Small intestine (tissue), 7 donors: ENCODE data around the gene POLK. TPM values are rescaled to one million over a fixed set of nuclear protein-coding genes. Genes with fewer than 3 reads are reported as not detected.
"Not testable (repeated sequence)": the region's sequence is repeated elsewhere in the genome, so short reads cannot be mapped to it uniquely, and the experiment has no call there.

Source experiments
- DNase-seq, 2 donors: peaks; one replicate each; pipeline versions ENCODE4 v3.0.0 to v3.0.0-alpha.2; 2013
- FAIRE-seq: peaks from 2 replicates; lab custom pipeline; 2012; peaks lifted over from hg19 to GRCh38; lab: Jason Lieb, UNC
- H3K27ac ChIP-seq, 3 donors: one replicate each; pipeline ENCODE4 v1.5.1; 2013; ENCODE audit warnings: low read length in 2 of 3, mild to moderate bottlenecking in 2 of 3, control low read depth in 1 of 3, inconsistent platforms in 1 of 3, low read depth in 1 of 3, moderate library complexity in 1 of 3
- H3K27me3 ChIP-seq, 3 donors: one replicate each; pipeline ENCODE4 v1.6.1; 2013; ENCODE audit warnings: low read length in 3 of 3, inconsistent platforms in 1 of 3; ENCODE audit not compliant: control insufficient read depth in 3 of 3, insufficient read depth in 3 of 3
- H3K36me3 ChIP-seq, 3 donors: one replicate each; pipeline ENCODE4 v1.6.1; 2013; ENCODE audit warnings: low read length in 3 of 3, inconsistent platforms in 1 of 3, low read depth in 1 of 3, mild to moderate bottlenecking in 1 of 3, moderate library complexity in 1 of 3; ENCODE audit not compliant: control insufficient read depth in 3 of 3, insufficient read depth in 2 of 3
- H3K4me1 ChIP-seq, 3 donors: one replicate each; pipeline ENCODE4 v1.6.1; 2013; ENCODE audit warnings: low read length in 2 of 3, inconsistent platforms in 1 of 3, low read depth in 1 of 3, mild to moderate bottlenecking in 1 of 3, moderate library complexity in 1 of 3; ENCODE audit not compliant: control insufficient read depth in 3 of 3, insufficient read depth in 2 of 3
- H3K4me3 ChIP-seq, 3 donors: one replicate each; pipeline ENCODE4 v1.5.1; 2013; ENCODE audit warnings: low read length in 3 of 3, control low read depth in 1 of 3, inconsistent platforms in 1 of 3, low read depth in 1 of 3, mild to moderate bottlenecking in 1 of 3, moderate library complexity in 1 of 3
- H3K9me3 ChIP-seq, 2 donors: one replicate each; pipeline ENCODE4 v1.6.1; 2013; ENCODE audit warnings: low read depth in 1 of 2, low read length in 1 of 2; ENCODE audit not compliant: control insufficient read depth in 2 of 2, insufficient read depth in 1 of 2
- WGBS, 3 donors: extraction: QIAGEN DNeasy Blood & Tissue Kit; methylation state at CpG; one replicate each; pipeline ENCODE4 v1.1.7; 2013; 5-methylcytosine and 5-hydroxymethylcytosine counted together
- polyA plus RNA-seq, 4 donors: library from polyadenylated mRNA; stranded (reverse) in 3 of 4; unstranded in 1 of 4; fragments of 200-250 nt in 3 of 4; fragments of 120-200 nt in 1 of 4; gene quantifications; one replicate each; pipeline versions ENCODE4 v1.2.1 to v1.2.3, GENCODE V29; 2013
- donor health status: healthy with polysubstance abuse.
- donor health status: control.
- donor health status: control.
- donor health status: Bipolar disorder and iron deficiency.
- donor health status: healthy.

Gene POLK
- polyA plus RNA-seq, 4 donors: 3.2 to 14.4 (median 4.6) TPM

DNA sequence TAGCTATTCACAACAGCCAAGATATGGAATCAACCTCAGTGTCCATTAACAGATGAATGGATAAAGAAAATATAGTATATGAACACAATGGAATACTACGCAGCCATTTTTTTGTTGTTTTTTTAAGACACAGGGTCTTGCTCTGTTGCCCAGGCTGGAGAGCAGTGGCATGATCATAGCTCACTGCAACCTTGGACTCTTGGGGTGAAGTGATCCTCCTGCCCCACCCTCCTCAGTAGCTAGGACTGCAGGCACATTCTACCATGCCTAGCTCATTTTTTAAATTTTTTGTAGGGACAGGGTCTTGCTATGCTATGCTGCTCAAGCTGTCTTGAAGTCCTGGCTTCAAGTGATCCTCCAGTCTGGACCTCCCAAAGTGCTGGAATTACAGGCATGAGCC lies 38.7 kb upstream of the POLK start:
- H3K27me3 ChIP-seq: no peaks in the 10 kb centered on the region
- DNase-seq: peak; percentile 5 to 66
- WGBS, 3 donors: 94 to 100% (median 98%) methylated on average over 1 of the region's 1 CpG
- no peak for FAIRE-seq
- H3K4me3 ChIP-seq: no peak overlapping the region
- H3K36me3 ChIP-seq: peaks cover 0 to 5% (median 1%) of the 10 kb centered on the region in 3 donors
- peaks cover 0 to 17% of the 10 kb centered on the region in 2 donors for H3K9me3 ChIP-seq
- peaks cover 2 to 5% (median 3%) of the 10 kb centered on the region in 3 donors for H3K4me1 ChIP-seq
- H3K27ac ChIP-seq: peak overlapping the region in 1 of 3 donors; percentile 26

DNA sequence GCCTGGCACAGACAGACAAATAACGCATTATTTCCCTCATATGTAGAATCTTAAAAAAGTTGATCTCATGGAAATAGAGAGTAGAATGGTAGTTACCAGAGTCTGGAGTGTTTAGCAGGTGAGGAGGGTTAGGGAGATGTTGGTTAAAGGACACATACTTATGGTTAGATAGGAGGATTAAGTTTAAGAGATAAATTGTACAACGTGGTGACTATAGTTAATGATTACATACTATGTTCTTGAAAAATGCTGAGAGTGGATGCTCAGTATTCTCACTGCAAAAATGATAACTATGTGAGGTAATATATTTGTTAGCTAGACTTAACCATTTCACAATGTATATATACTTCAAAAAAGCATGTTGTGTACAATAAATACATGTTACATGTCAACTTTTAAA lies 38.2 kb upstream of the POLK start:
- FAIRE-seq: peak; percentile 51
- Histone ChIP-seq H3K36me3 (peaks cover 0 to 4% (median 1%) of the 10 kb centered on the region in 3 donors), H3K27me3 (no peaks in the 10 kb centered on the region), H3K9me3 (peaks cover 0 to 12% of the 10 kb centered on the region in 2 donors), H3K4me1 (peaks cover 2 to 5% (median 3%) of the 10 kb centered on the region in 3 donors), H3K4me3 (no peak overlapping the region), H3K27ac (peak overlapping the region in 1 of 3 donors; percentile 26)
- peak; percentile 33 to 37 for DNase-seq
- 50 to 76% (median 58%) methylated on average over 2 of the region's 2 CpGs for whole genome bisulfite sequencing, 3 donors

- peaks cover 0 to 3% (median 1%) of the 10 kb centered on the region in 3 donors for H3K36me3 ChIP-seq
- H3K9me3 ChIP-seq: peaks cover 0 to 9% of the 10 kb centered on the region in 2 donors
- no peaks in the 10 kb centered on the region for H3K27me3 ChIP-seq
- DNase-seq (no peak), FAIRE-seq (no peak)
- no peak overlapping the region for H3K4me3 ChIP-seq
- 89 to 92% (median 91%) methylated on average over 4 of the region's 4 CpGs for WGBS, 3 donors
- H3K4me1 ChIP-seq: peaks cover 2 to 5% (median 3%) of the 10 kb centered on the region in 3 donors
- no peak overlapping the region for H3K27ac ChIP-seq
Observed at GRCh38 chr5:75475364-75475763, 36.3 kb upstream of the POLK start.

DNA sequence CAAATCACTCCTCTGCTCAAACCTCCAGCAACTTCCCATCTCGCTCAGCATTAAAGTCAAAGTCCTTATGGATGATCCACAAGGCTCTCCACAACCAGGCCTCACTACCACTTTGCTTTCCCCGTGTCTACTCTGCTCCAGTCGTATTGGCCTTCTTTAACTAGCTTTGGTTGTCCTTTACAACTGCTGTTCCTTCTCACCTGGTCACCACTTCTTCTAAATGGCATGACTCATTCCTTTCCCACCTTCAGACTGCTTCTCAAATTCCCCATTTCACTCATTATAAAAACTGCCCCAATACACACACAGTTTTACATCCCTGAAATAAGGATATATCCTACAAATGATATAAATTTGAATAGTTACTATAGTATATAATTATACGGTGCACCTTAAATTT lies 30.7 kb upstream of the POLK start:
- FAIRE-seq (no peak), DNase-seq (no peak)
- Histone ChIP-seq H3K36me3 (peaks cover 0 to 9% (median 0%) of the 10 kb centered on the region in 3 donors), H3K27ac (no peak overlapping the region), H3K27me3 (no peaks in the 10 kb centered on the region), H3K4me1 (peaks cover 0 to 3% (median 0%) of the 10 kb centered on the region in 3 donors), H3K9me3 (peaks cover 0 to 7% of the 10 kb centered on the region in 2 donors), H3K4me3 (no peak overlapping the region)
- 93 to 95% (median 95%) methylated on average over 4 of the region's 4 CpGs for WGBS, 3 donors

DNA sequence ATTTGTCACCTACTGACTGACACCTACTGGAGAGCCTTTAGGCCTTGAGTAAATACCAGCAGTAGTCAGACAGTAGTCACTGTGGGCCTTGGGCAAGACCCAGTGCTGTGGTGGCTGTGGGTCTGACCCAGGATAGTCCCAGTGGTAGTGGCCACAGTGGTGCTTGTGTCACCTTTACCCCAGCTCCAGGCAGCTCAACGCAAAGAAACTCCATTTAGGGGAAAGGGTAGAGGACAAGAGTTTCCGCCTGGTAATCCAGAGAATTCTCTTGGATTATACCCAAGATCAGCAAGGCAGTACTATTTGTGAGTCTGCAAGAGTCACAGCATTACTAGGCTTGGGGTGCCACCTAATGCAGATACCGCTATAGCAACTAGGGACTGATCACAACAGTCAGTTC lies 29.2 kb upstream of the POLK start:
- H3K4me3 ChIP-seq: no peak overlapping the region
- peaks cover 0 to 7% of the 10 kb centered on the region in 2 donors for H3K9me3 ChIP-seq
- H3K4me1 ChIP-seq: no peaks in the 10 kb centered on the region
- no peak overlapping the region for H3K27ac ChIP-seq
- FAIRE-seq: no peak
- 93 to 96% (median 93%) methylated on average over 3 of the region's 3 CpGs for WGBS, 3 donors
- H3K36me3 ChIP-seq: peaks cover 0 to 9% (median 0%) of the 10 kb centered on the region in 3 donors
- DNase-seq: no peak
- H3K27me3 ChIP-seq: no peaks in the 10 kb centered on the region

DNA sequence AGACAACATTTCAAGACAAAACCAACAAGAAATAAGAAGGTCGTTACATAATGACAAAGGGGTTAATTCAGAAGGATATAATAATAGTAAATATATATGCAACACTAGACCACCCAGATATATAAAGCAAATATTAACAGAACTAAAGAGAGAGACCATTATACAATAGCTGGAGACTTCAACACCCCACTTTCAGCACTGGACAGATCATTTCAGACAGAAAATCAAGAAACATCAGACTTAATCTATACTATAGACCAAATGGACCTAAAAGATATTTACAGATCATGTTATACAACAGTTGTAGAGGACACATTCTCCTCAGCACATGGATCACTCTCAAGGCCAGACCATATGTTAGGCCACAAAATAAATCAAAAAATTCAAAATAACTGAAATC lies 27.1 kb upstream of the POLK start:
- FAIRE-seq: no peak
- Histone ChIP-seq H3K4me1 (no peaks in the 10 kb centered on the region), H3K27me3 (no peaks in the 10 kb centered on the region), H3K4me3 (no peak overlapping the region), H3K36me3 (peaks cover 0 to 7% (median 0%) of the 10 kb centered on the region in 3 donors), H3K27ac (no peak overlapping the region), H3K9me3 (peaks cover 0 to 7% of the 10 kb centered on the region in 2 donors)
- DNase-seq: no peak
- WGBS, 3 donors: 81 to 97% (median 92%) methylated on average over 1 of the region's 1 CpG

DNA sequence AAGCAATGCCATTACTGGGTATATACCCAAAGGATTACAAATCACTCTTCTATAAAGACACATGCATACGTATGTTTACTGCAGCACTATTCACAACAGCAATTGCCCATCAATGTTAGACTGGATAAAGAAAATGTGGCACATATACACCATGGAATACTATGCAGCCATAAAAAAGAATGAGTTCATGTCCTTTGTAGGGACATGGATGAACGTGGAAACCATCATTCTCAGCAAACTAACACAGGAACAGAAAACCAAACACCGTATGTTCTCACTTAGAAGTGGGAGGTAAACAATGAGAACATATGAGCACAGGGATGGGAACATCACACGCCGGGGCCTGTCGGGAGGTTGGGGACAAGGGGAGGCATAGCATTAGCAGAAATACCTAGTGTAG lies 21.8 kb upstream of the POLK start:
- H3K27me3 ChIP-seq, H3K27ac ChIP-seq, DNase-seq, H3K4me1 ChIP-seq, H3K9me3 ChIP-seq, FAIRE-seq, H3K4me3 ChIP-seq: not testable (repeated sequence)
- 98 to 99% (median 98%) methylated on average over 6 of the region's 6 CpGs for WGBS, 3 donors
- peaks cover 0 to 11% (median 7%) of the 10 kb centered on the region in 3 donors for H3K36me3 ChIP-seq

DNA sequence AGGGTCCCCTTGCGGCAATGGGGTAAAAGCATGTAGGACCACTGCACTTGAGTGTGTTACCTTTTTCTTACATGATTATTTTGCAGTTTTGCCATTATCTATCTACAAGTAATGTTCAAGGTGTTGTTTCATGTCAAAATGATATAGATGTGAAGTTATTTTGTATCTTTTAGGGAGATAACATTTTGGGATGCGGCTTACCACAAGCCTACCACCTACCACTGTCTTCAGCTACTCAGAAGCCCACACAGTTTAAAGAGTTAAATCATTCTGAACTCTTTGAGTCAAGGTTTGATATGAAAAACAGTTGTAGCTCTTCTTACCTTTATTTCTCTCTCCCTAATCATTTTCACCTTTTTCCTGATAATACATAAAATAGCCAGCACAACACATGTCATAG lies 20.1 kb upstream of the POLK start:
- no peaks in the 10 kb centered on the region for H3K27me3 ChIP-seq
- FAIRE-seq (no peak), DNase-seq (no peak)
- H3K27ac ChIP-seq: no peak overlapping the region
- H3K36me3 ChIP-seq: peaks cover 0 to 11% (median 7%) of the 10 kb centered on the region in 3 donors
- no peaks in the 10 kb centered on the region for H3K4me1 ChIP-seq
- 97 to 100% (median 97%) methylated on average over 2 of the region's 2 CpGs for WGBS, 3 donors
- no peak overlapping the region for H3K4me3 ChIP-seq
- no peaks in the 10 kb centered on the region for H3K9me3 ChIP-seq

- FAIRE-seq: no peak
- Histone ChIP-seq H3K36me3 (peaks cover 0 to 15% (median 14%) of the 10 kb centered on the region in 3 donors), H3K27ac (no peak overlapping the region), H3K4me1 (no peaks in the 10 kb centered on the region), H3K9me3 (no peaks in the 10 kb centered on the region), H3K27me3 (no peaks in the 10 kb centered on the region), H3K4me3 (no peak overlapping the region)
- WGBS, 3 donors: 92 to 94% (median 93%) methylated on average over 3 of the region's 3 CpGs
- no peak for DNase-seq
Observed at GRCh38 chr5:75496026-75496425, 15.7 kb upstream of the POLK start.
